HepG2 (cell line): ENCODE results near the gene SLC13A3. TPM values are rescaled to one million over a fixed set of nuclear protein-coding genes. Genes with fewer than 3 reads are reported as not detected.

Experiments used
- AKNA ChIP-seq: sonication (generic); formaldehyde crosslinking; IDR thresholded peaks from 2 replicates; pipeline ENCODE4 v1.4.0; 2020; ENCODE audit warnings: missing genetic modification reagents, borderline replicate concordance
- ARID3A ChIP-seq: IDR thresholded peaks from 2 replicates; pipeline ENCODE4 v1.6.1; 2012; ENCODE audit warnings: low read depth, low read length, improper control_type of control experiment
- BORCS8-MEF2B ChIP-seq: sonication (generic); formaldehyde crosslinking; IDR thresholded peaks from 2 replicates; pipeline ENCODE4 v1.8.0; 2022; ENCODE audit warnings: mild to moderate bottlenecking, missing genetic modification reagents
- CBX1 ChIP-seq: IDR thresholded peaks from one replicate; pipeline ENCODE4 v1.6.1; 2016; ENCODE audit warnings: antibody characterized with exemption, low read depth
- CENPBD1 ChIP-seq: sonication (generic); formaldehyde crosslinking; IDR thresholded peaks from 2 replicates; pipeline ENCODE4 v1.8.0; 2022; ENCODE audit warnings: missing genetic modification reagents, low read depth, mild to moderate bottlenecking, borderline replicate concordance
- MAF1 ChIP-seq: sonication (generic); formaldehyde crosslinking; IDR thresholded peaks from 2 replicates; pipeline ENCODE4 v1.5.0; 2020; ENCODE audit warnings: missing genetic modification reagents, borderline replicate concordance
- NFE2 ChIP-seq: sonication (generic); formaldehyde crosslinking; IDR thresholded peaks from 2 replicates; pipeline ENCODE4 v1.4.0; 2020; ENCODE audit warnings: missing genetic modification reagents
- NFYB ChIP-seq: sonication (generic); formaldehyde crosslinking; IDR thresholded peaks from 2 replicates; pipeline ENCODE4 v1.4.0; 2020; ENCODE audit warnings: missing genetic modification reagents
- NRL ChIP-seq: sonication (generic); formaldehyde crosslinking; IDR thresholded peaks from 2 replicates; pipeline ENCODE4 v1.5.0; 2020; ENCODE audit warnings: missing genetic modification reagents, mild to moderate bottlenecking, moderate library complexity, borderline replicate concordance
- PAF1 ChIP-seq: IDR thresholded peaks from 2 replicates; pipeline ENCODE4 v1.6.1; 2016; ENCODE audit warnings: missing genetic modification reagents, missing compliant biosample characterization
- PPARG ChIP-seq: conservative IDR thresholded peaks from 2 replicates; pipeline ENCODE4 v1.6.1; 2016; ENCODE audit warnings: missing biosample characterization, missing genetic modification reagents
- RARG ChIP-seq: sonication (generic); formaldehyde crosslinking; IDR thresholded peaks from 2 replicates; pipeline ENCODE4 v1.4.0; 2020; ENCODE audit warnings: low read depth, mild to moderate bottlenecking, missing genetic modification reagents
- SMARCC2 ChIP-seq: fragments of 450-650 bp; IDR thresholded peaks from 2 replicates; pipeline ENCODE4 v1.6.1; 2017; ENCODE audit warnings: antibody characterized with exemption, mild to moderate bottlenecking
- SYNCRIP ChIP-seq: fragments of 200-400 bp; formaldehyde crosslinking; IDR thresholded peaks from 2 replicates; pipeline ENCODE4 v1.6.1; 2018; ENCODE audit warnings: mild to moderate bottlenecking, low read depth, low read length; ENCODE audit not compliant: insufficient read depth
- ZIK1 ChIP-seq: sonication (generic); formaldehyde crosslinking; IDR thresholded peaks from 2 replicates; pipeline ENCODE4 v1.5.0; 2020; ENCODE audit warnings: mild to moderate bottlenecking, low read depth, missing genetic modification reagents, borderline replicate concordance
- ZNF552 ChIP-seq: sonication (generic); formaldehyde crosslinking; IDR thresholded peaks from 2 replicates; pipeline ENCODE4 v1.9.0; 2022; ENCODE audit warnings: missing genetic modification reagents, mild to moderate bottlenecking, borderline replicate concordance
- ZNF687 ChIP-seq: sonication (generic); formaldehyde crosslinking; IDR thresholded peaks from 2 replicates; pipeline ENCODE4 v1.5.1; 2020; ENCODE audit warnings: mild to moderate bottlenecking, missing genetic modification reagents, moderate library complexity
- polyA plus RNA-seq, 8 experiments: library from polyadenylated mRNA; depleted of rRNA in 3 of 8; stranded (reverse) in 7 of 8; unstranded in 1 of 8; fragments of >200 nt; fragmentation: Illumina TruSeq in 4 of 8; extraction: Trizol in 4 of 8; gene quantifications; 2 replicates each; pipeline versions ENCODE4 v1.2.1 to v1.2.3, GENCODE V29; 2011 to 2016; ENCODE audit warnings: low read depth in 4 of 8, missing spikeins in 1 of 8, mixed read lengths in 1 of 8; ENCODE audit not compliant: insufficient read depth in 1 of 8
- total RNA-seq, 5 experiments: library from RNA; depleted of rRNA; stranded (reverse); fragments of >200 nt; fragmentation: Illumina TruSeq; extraction: Trizol; gene quantifications; 2 replicates each; pipeline ENCODE4 v1.2.3, GENCODE V29; 2016; ENCODE audit warnings: low read depth in 1 of 5

Gene SLC13A3
- total and polyA plus RNA-seq, 2 of the 13 experiments (the other 11 are each of a cell fraction or from before 2014, with no cell fraction given), result 66.5 to 76.0 TPM

- TF ChIP-seq ARID3A, result peak; percentile 99
- TF ChIP-seq ZNF687 (CRISPR knock-in tag), result peak; percentile 47; the same call in 1 of the 2 replicates
- TF ChIP-seq BORCS8-MEF2B (CRISPR knock-in tag), result peak; percentile 93
- TF ChIP-seq NFE2 (CRISPR knock-in tag), result no peak
- TF ChIP-seq ZNF552, result peak; percentile 98
- TF ChIP-seq ZIK1 (CRISPR knock-in tag), result peak; percentile 72; the same call in 1 of the 2 replicates
- TF ChIP-seq NRL (CRISPR knock-in tag), result no peak
- TF ChIP-seq PPARG (CRISPR knock-in tag), result peak; percentile 97
- TF ChIP-seq SMARCC2, result peak; percentile 78
- no peak for TF ChIP-seq PAF1 (CRISPR knock-in tag)
- peak; percentile 97; the same call in 1 of the 2 replicates for TF ChIP-seq MAF1 (CRISPR knock-in tag)
- TF ChIP-seq AKNA (CRISPR knock-in tag), result no peak
- TF ChIP-seq NFYB (CRISPR knock-in tag), result peak; percentile 50
- peak; percentile 96 for TF ChIP-seq CBX1
- TF ChIP-seq RARG (CRISPR knock-in tag), result no peak; the same call in 1 of the 2 replicates
- no peak; the same call in 1 of the 2 replicates for TF ChIP-seq CENPBD1 (CRISPR knock-in tag)
- no peak for TF ChIP-seq SYNCRIP
These were observed 15.7 kb upstream of the SLC13A3 start (continued) for GRCh38 chr20:46666818-46667515.
